Measurements from ENCODE around the gene WRAP73.

Gene WRAP73

DNA sequence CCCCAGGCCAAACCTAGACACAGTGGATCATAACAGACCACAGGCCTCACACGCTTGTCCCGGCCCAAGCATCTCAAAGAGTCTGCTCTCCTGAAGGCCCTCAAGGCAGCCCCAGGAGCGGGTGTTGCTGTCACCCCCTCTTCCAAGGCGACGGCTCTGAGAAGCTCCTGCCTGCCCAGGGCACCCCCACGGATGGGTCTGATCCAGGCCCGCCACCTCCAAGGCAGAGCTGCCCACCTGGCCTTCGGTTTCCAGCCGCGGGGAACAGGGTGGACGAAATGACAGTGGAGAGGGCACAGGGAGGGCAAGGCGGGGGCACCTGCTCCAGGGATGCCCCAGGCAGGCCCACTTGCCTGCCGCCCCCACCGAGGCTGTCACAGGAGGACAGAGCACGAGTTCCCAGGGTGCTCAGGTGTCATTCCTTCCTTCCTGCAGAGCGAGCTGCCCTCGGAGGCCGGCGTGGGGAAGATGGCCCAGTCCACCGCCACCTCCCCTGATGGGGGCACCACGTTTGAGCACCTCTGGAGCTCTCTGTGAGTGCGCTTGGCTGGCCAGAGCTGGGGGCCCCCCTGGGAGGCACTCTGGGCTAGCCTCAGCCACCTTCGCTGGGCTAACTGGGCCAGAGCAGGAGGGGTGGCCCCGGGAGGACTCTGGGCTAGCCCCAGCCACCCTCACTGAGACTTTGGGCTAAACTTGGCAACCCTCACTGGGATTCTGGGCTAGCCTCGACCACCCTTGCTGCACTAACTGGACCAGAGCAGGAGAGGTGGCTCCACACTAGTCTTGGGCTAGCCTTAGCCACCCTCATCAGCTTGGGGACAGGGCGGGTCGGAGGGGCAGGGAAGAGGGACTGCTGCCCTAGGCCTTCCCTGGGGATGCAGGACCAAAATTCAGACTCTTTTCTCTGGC is 32.2 kb upstream of the WRAP73 start:
- no peak for DNase-seq

- DNase-seq = no peak
Measured at GRCh38 chr1:3681231-3681897, 31.5 kb upstream of the WRAP73 start.

DNA sequence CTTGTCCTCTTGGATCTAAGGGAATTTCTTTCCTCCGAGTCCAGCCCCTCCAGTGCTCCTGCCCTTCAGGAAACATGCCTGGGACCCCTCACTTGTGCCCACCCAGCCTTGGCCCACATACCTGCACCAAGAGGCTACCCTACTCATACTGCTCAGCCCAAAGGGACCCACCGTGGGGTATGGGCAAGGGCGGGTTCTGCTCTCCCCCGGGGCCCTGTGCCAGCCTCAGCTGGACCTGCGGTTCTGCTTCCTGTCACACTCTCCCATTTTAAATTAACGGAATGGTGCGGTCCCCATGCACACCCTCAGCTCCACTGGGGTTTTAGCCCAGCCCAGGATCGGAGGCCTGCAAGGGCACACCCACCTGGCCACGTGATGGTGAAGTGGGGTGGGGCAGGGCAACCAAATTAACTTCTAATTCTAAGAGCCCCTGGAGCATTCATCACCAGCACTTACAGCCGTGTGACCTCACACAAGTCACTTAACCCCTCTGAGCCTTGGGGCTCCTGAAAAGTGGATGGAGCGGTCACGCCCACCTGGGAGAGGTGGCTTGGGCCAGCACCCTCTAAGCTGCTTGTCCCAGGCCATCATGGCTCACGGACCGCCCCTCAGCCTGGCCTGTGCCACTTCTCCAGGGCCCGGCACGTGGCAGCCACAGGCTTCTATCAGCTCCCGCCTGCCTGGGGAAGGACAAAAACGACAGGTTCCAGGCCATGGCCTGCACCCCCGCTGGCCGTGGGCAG is 30.8 kb upstream of the WRAP73 start:
- DNase-seq = no peak

GRCh38 chr1:3679799-3680453 is 30.0 kb upstream of the WRAP73 start:
- no peak for DNase-seq

DNA sequence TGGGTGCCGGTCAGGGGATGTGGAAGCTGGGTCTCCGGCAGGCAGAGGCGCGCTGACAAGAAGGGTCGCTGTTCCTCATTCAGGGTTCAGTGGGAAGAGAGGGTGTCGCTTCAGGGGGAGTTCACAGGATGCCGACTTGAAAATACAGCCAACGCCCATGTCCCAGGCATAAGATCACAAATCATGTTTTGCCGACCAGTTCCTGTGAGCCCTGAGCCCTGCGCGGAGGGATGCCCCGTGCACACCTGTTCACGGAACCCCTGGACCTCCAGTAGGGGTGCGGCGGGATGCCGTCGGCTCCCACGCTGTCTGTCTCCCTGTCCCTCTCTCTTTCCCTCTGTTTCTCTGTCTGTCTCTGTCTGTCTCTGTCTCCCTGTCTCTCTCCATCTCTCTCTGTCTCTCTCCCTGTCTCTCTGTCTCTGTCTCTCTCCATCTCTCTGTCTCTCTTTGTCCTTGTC is 29.2 kb upstream of the WRAP73 start:
- no peak for DNase-seq

- DNase-seq = no peak
Measured at GRCh38 chr1:3678361-3679097, 28.6 kb upstream of the WRAP73 start.

GRCh38 chr1:3677484-3677883 is 27.6 kb upstream of the WRAP73 start:
- DNase-seq = no peak

DNA sequence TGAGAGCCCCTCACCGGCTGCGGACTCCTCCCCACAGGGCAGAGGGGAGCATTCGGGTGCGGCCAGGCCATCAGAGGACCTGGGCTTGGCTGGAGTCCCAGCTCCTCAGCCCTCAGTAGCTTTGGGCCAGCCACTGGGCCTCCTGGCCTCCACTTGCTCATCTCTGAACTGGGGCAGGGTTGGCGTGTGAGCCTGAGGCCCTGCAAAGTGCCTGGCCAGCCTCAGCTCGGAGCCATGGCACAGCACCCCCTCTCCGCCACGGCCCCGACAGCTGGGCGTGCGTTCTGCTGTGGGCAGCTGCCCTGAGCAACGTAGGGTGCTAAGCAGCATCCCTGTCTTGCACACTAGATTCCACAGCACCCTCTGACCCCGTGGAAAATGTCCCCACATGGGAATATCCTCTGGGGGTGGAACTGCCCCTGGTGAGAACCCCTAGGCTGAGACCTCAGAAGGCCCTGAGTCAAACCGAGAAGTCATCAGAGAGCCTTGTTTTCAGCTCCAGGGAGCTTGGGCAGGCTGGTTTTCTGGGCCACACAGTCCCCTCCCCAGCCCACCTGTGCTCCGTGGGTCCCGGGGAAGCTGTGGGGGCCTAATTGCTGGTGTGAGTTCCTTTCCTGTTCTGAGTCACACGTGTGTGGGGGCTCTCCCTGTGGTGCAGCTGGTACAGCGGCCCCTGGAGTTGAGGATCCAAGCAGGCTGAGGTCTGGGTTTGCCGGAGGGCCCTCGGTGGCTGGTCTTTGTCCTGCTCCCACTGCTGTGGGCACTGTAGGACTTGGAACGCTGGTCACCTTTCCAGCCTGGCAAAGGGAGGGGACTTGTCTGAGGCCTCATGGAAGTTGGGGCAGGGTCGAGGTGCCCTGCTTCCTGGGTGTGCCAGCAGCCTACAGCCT is 26.9 kb upstream of the WRAP73 start:
- DNase-seq = no peak

DNA sequence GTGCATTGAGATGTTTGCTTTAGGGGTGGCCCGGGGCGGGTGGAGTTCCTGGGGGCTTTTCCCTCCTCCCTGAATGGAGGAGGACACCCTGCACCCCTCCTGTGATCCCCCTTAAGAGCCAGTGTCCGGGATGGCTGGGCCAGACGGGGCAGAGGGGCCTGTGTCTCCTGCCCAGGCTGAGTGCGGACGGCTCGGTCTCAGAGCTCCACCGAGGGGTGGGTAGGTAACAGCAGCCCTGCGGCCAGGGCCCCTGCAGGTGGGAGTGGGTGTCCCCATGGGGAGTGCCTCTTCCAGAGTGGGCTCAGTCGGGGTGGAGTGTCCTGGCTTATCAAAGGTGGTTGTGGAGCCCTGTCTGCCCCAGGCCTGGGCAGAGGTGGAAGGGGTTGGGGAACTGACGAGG is 25.5 kb upstream of the WRAP73 start:
- no peak for DNase-seq

DNA sequence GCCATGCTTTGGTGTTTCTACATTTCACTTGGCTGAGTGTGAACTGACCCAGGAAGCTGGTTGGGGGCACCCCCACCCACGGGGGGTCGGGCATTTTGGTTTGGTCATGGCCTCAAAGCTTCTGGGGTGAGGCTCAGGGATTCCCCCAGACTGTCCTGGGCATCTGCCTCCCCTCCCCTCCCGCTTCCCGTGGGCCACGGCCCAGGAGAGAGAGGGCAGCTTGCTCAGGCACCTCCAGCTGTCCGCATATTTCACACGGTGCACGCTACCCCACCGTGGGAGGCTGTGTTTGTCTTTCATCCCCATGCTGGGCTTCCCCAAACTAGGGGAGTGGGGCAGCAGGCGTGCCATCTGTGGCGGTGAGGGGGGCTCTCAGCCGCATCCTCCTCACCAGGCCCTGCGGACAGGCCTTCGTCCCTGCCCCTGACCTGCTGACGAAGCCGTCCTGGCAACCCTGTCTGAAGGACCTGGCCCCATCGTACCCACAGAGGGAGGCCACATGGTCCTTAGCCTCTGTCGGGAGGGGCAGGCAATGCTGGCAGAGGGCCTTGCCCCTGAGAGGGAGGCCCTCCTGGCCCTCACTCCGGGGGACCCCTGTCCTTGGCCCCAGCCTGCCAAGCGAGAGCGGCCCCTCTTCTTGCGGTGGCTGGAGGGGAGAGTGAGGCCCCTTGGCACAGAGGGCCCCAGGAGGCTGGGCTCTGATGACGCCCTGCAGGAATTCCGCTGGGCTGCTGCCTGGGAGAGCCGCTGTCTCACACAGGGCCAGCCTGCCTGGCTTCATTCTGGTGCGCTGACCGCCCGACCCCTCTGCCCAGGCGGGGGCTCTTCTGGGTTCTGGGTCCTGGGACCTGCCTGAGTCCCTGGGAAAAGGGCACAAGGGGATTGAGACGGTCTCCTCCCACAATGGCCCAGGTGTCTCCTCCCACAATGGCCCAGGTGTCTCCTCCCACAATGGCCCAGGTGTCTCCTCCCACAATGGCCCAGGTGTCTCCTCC is 24.5 kb upstream of the WRAP73 start:
- no peak for DNase-seq

DNA sequence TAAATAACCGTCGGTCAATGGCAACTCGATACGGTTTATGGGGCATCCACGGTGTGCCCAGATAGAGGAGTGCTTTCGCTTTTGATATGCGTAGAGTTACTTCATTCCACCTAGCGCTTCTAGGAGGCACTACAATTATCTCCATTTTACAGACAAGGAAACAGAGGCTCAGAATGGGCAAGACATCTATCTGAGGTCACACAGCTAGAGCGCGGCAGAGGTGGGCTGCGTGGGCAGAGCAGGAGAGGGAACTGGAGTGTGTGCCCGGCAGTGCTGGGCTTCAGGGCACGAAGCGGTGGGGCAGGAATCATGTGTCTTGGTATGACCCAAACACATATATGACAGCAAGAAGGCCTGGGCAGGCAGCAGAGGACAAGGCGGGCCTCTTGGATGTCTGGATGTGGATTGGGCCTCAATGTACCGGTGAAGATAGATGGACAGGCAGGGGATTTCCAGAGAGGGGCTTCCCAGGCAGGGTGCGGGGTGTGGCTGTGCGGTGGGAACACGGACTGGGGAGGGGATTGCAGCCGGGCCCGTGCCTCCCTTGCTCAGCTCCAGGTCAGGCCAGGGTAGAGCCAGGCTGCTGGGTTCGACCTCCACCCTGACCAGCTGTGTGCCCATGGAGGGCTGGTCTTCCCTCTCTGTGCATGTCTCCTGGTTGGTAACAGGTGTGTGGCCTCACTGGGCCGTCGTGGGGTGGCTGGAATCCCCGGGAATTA is 23.6 kb upstream of the WRAP73 start:
- no peak for DNase-seq

- no peak for DNase-seq
Measured at GRCh38 chr1:3672971-3673361, 23.1 kb upstream of the WRAP73 start.

GRCh38 chr1:3672231-3672970 is 22.5 kb upstream of the WRAP73 start:
- no peak for DNase-seq

- DNase-seq = no peak
Measured at GRCh38 chr1:3671371-3672180, 21.7 kb upstream of the WRAP73 start.

- DNase-seq = no peak
Measured at GRCh38 chr1:3670823-3671265, 20.9 kb upstream of the WRAP73 start.

DNA sequence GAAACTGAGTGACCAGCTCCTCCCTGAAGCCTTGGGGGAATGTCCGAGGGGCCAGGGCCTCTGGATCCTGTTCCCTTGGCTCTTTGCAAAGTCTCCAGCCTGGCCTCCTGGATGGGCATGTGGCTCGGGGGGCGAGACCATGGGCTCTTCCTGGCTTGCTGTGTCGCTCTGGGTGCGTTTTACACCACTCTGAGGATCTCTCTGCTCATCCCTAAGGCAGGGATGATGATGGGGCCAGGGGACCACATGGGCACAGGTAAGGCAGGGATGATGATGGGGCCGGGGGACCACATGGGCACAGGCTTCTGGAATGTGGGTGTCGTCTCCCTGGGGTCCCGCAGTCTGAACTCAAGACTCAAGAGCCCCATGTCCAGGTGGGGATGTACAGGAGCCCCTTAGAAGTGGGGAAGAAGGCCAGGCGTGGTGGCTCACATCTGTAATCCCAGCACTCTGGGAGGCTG is 20.1 kb upstream of the WRAP73 start:
- DNase-seq = no peak

DNA sequence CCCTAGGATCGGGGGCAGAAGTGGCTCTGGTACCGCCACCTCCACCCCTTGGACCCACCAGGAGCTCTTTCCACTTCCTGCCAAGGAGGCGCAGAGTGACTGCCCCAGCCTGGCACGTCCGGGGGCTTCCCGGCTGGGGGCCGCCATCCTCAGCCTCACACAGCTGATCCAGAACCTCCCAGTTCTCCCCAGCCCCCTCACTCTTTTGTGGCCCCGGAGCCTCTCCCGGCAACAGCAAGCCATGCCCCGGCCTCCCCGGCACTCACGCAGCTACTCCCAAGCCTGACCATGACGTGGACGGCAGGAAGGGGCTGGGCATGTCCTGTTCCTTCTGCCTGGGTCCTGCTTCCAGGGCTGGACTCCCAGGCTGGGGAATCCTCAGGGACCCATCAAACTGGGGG is 19.5 kb upstream of the WRAP73 start:
- no peak for DNase-seq
